SK-N-SH (cell line): ENCODE data around the gene HOXA10. TPM values are rescaled to one million over a fixed set of nuclear protein-coding genes. Genes with fewer than 3 reads are reported as not detected.

Source experiments
- CTCF ChIA-PET: fragments of 300-600, 350-600 bp; formaldehyde crosslinking; extraction: SDS; loops from one replicate; lab custom pipeline; 2021; lab: Yijun Ruan, JAX
- POLR2A ChIA-PET: fragments of 350-600 bp; sonication (Branson Sonifier 250); formaldehyde crosslinking; extraction: SDS; loops from one replicate; lab custom pipeline; 2020; ENCODE audit warnings: antibody characterized with exemption, inconsistent platforms; lab: Yijun Ruan, JAX
- DNase-seq: peaks from one replicate; pipeline ENCODE4 v3.0.0; 2012
- H2AFZ ChIP-seq: fragments of 200-600 bp; sonication (generic); 2 replicates; pipeline ENCODE4 v1.8.1; 2016; ENCODE audit warnings: antibody characterized with exemption, mild to moderate bottlenecking, low read depth
- H3F3A ChIP-seq: fragments of 200-600 bp; sonication (generic); replicated peaks from 2 replicates; pipeline ENCODE3; 2016; ENCODE audit warnings: antibody characterized with exemption, mild to moderate bottlenecking; ENCODE audit not compliant: insufficient read depth
- H3K27ac ChIP-seq, 2 experiments: fragments of 200-500 bp in 1 of 2; fragments of 200-600 bp in 1 of 2; sonication (Bioruptor generic) in 1 of 2; sonication (generic), shearing (Covaris generic) in 1 of 2; 2 replicates each; pipeline versions ENCODE4 v1.5.1 to v1.6.1; 2014 to 2016; ENCODE audit warnings: low read depth in 2 of 2, inconsistent platforms in 1 of 2, low read length in 1 of 2, mild to moderate bottlenecking in 1 of 2, mixed read lengths in 1 of 2
- H3K27me3 ChIP-seq: fragments of 200-600 bp; sonication (generic), shearing (Covaris generic); 2 replicates; pipeline ENCODE4 v1.6.1; 2016; ENCODE audit warnings: mixed run types; ENCODE audit not compliant: insufficient read depth
- H3K36me3 ChIP-seq, 2 experiments: fragments of 200-500 bp in 1 of 2; fragments of 200-600 bp in 1 of 2; sonication (Bioruptor generic) in 1 of 2; sonication (generic) in 1 of 2; replicated peaks in 1 of 2; 2 replicates each; pipeline versions ENCODE3 to v1.5.1; 2014 to 2016; ENCODE audit warnings: low read length in 1 of 2, mild to moderate bottlenecking in 1 of 2; ENCODE audit not compliant: insufficient read depth in 2 of 2, control insufficient read depth in 1 of 2
- H3K4me1 ChIP-seq, 2 experiments: fragments of 200-500 bp in 1 of 2; fragments of 200-600 bp in 1 of 2; sonication (Bioruptor generic) in 1 of 2; sonication (generic), shearing (Covaris generic) in 1 of 2; 2 replicates each; pipeline versions ENCODE4 v1.5.1 to v1.6.1; 2014 to 2016; ENCODE audit warnings: low read depth in 1 of 2, low read length in 1 of 2, mixed run types in 1 of 2; ENCODE audit not compliant: insufficient read depth in 2 of 2, control insufficient read depth in 1 of 2
- H3K4me2 ChIP-seq: fragments of 200-600 bp; sonication (generic), shearing (Covaris generic); 2 replicates; pipeline ENCODE4 v1.6.1; 2017; ENCODE audit warnings: mixed run types
- H3K4me3 ChIP-seq, 2 experiments: fragments of 200-500 bp in 1 of 2; fragments of 200-600 bp in 1 of 2; sonication (Bioruptor generic) in 1 of 2; sonication (generic), shearing (Covaris generic) in 1 of 2; 2 replicates each; pipeline versions ENCODE4 v1.5.1 to v1.8.1; 2014 to 2016; ENCODE audit warnings: low read depth in 2 of 2, inconsistent platforms in 1 of 2, low read length in 1 of 2, mild to moderate bottlenecking in 1 of 2, mixed read lengths in 1 of 2, moderate library complexity in 1 of 2
- H3K79me2 ChIP-seq: fragments of 200-600 bp; sonication (generic); 2 replicates; pipeline ENCODE4 v1.8.1; 2017; ENCODE audit warnings: mild to moderate bottlenecking; ENCODE audit not compliant: insufficient read depth
- H3K9ac ChIP-seq: fragments of 200-600 bp; sonication (generic); 2 replicates; pipeline ENCODE4 v1.6.1; 2017; ENCODE audit warnings: mixed run types
- H3K9me2 ChIP-seq: fragments of 200-600 bp; sonication (generic); 2 replicates; pipeline ENCODE4 v1.6.1; 2017; ENCODE audit warnings: mixed run types
- H3K9me3 ChIP-seq: fragments of 200-600 bp; sonication (generic); 2 replicates; pipeline ENCODE4 v1.6.1; 2017; ENCODE audit warnings: mixed run types, mild to moderate bottlenecking, moderate library complexity
- H4K20me1 ChIP-seq: fragments of 200-600 bp; sonication (generic); 2 replicates; pipeline ENCODE4 v1.6.1; 2017; ENCODE audit warnings: mild to moderate bottlenecking, mixed run types; ENCODE audit not compliant: insufficient read depth
- ELF1 ChIP-seq: IDR thresholded peaks from 2 replicates; pipeline ENCODE4 v1.4.0; 2012
- GABPA ChIP-seq: IDR thresholded peaks from 2 replicates; pipeline ENCODE4 v1.4.0; 2012; ENCODE audit warnings: low read depth, mild to moderate bottlenecking
- MXI1 ChIP-seq: IDR thresholded peaks from 2 replicates; pipeline ENCODE4 v1.6.1; 2012; ENCODE audit warnings: mild to moderate bottlenecking, low read depth, low read length, improper control_type of control experiment
- NFIC ChIP-seq: IDR thresholded peaks from 2 replicates; pipeline ENCODE4 v1.4.0; 2012; ENCODE audit warnings: borderline replicate concordance
- NRF1 ChIP-seq: IDR thresholded peaks from 2 replicates; pipeline ENCODE4 v1.6.1; 2012; ENCODE audit warnings: low read depth, mild to moderate bottlenecking, low read length
- RAD21 ChIP-seq: IDR thresholded peaks from 2 replicates; pipeline ENCODE4 v1.6.1; 2012; ENCODE audit warnings: mild to moderate bottlenecking, low read length
- RFX5 ChIP-seq: IDR thresholded peaks from 2 replicates; pipeline ENCODE4 v1.6.1; 2012; ENCODE audit warnings: mild to moderate bottlenecking, improper control_type of control experiment, low read length
- USF2 ChIP-seq: fragments of 150-350 bp; IDR thresholded peaks from 2 replicates; pipeline ENCODE4 v1.6.1; 2017; ENCODE audit warnings: antibody characterized with exemption, low read length, low read depth, borderline replicate concordance
- ZBTB33 ChIP-seq: IDR thresholded peaks from 2 replicates; pipeline ENCODE4 v1.4.0; 2012; ENCODE audit warnings: low read depth, borderline replicate concordance
- WGBS: methylation state at CpG from one replicate; pipeline ENCODE4 v1.1.6; 2017; ENCODE audit warnings: low lambda C conversion rate; 5-methylcytosine and 5-hydroxymethylcytosine counted together
- polyA plus RNA-seq, 3 experiments: library from polyadenylated mRNA; depleted of rRNA; stranded (reverse); fragments of >200 nt; gene quantifications; 2 replicates each; pipeline ENCODE4 v1.2.3, GENCODE V29; 2012
- TF ChIP-seq, protein P1 (sequence below): IDR thresholded peaks from 2 replicates; pipeline ENCODE4 v1.6.1; 2012; ENCODE audit warnings: mild to moderate bottlenecking, low read depth, low read length, moderate library complexity

The HOXA10 gene
- polyA plus RNA-seq, 1 of the 3 experiments (the other 2 are of a cell fraction) = not detected

DNA sequence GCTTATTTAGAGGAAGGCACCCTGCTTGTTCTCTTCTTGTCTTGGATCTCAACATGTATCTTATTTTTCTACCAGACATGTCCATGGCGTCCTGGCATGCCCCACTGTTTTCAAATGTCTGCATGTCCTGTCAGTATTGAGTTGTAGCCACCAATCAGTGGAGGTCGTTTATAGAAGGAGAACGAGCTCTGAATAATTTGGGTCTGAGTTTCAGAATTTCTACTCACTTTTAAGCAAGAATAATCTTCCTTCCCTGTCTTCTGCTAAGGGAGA is 28.7 kb upstream of the HOXA10 start:
- H2AFZ ChIP-seq = no peak overlapping the region
- 12% methylated on average over 3 of the region's 3 CpGs for WGBS

GRCh38 chr7:27202018-27202861 is 28.1 kb upstream of the HOXA10 start:
- H3K4me2 ChIP-seq = no peak overlapping the region
- peaks cover 6% of the 10 kb centered on the region; the same call in 1 of the 2 replicates for H4K20me1 ChIP-seq
- H3K9ac ChIP-seq = no peak overlapping the region
- no peaks in the 10 kb centered on the region for H3F3A ChIP-seq
- H3K36me3 ChIP-seq = no peaks in the 10 kb centered on the region
- ChIA-PET CTCF (interaction anchor here (0.6 to 7.3 kb wide), 17 partner anchors 8 to 894 kb away, joined by 3 to 44 read pairs (median 4); no protein-coding TSS in a partner anchor), POLR2A (no interaction called here)
- WGBS = 18% methylated on average over 29 of the region's 30 CpGs
- no peak for DNase-seq
- H3K4me3 ChIP-seq = no peak overlapping the region
- H3K79me2 ChIP-seq = no peaks in the 10 kb centered on the region
- no peak for TF ChIP-seq ZBTB33
- TF ChIP-seq RFX5 = no peak
- no peak for TF ChIP-seq NFIC
- TF ChIP-seq NRF1 = no peak
- TF ChIP-seq USF2 = no peak
- no peak for TF ChIP-seq ELF1
- TF ChIP-seq MXI1 = no peak
- TF ChIP-seq GABPA = no peak
- TF ChIP-seq, all 33 proteins: peak for 0
- no peaks in the 10 kb centered on the region for H3K9me2 ChIP-seq
- peaks cover 93% of the 10 kb centered on the region for H3K27me3 ChIP-seq
- peaks cover 0 to 7% of the 10 kb centered on the region in 2 experiments; a peak in 1 of 4 replicates for H3K4me1 ChIP-seq
- H3K9me3 ChIP-seq = no peaks in the 10 kb centered on the region
- H3K27ac ChIP-seq = no peak overlapping the region
- no peak overlapping the region for H2AFZ ChIP-seq

More for the DNA sequence above, 28.7 kb upstream of the HOXA10 start:
- peaks cover 0 to 7% of the 10 kb centered on the region in 2 experiments; a peak in 1 of 4 replicates for H3K4me1 ChIP-seq
- no peaks in the 10 kb centered on the region for H3K9me2 ChIP-seq
- no peak overlapping the region for H3K4me3 ChIP-seq
- H3K4me2 ChIP-seq = no peak overlapping the region
- no peaks in the 10 kb centered on the region for H3K9me3 ChIP-seq
- POLR2A ChIA-PET = no interaction called here
- no peaks in the 10 kb centered on the region for H3K36me3 ChIP-seq
- peaks cover 93% of the 10 kb centered on the region for H3K27me3 ChIP-seq
- H3K9ac ChIP-seq = no peak overlapping the region
- no peak for DNase-seq
- no peaks in the 10 kb centered on the region for H3K79me2 ChIP-seq
- TF ChIP-seq, protein P1, sequence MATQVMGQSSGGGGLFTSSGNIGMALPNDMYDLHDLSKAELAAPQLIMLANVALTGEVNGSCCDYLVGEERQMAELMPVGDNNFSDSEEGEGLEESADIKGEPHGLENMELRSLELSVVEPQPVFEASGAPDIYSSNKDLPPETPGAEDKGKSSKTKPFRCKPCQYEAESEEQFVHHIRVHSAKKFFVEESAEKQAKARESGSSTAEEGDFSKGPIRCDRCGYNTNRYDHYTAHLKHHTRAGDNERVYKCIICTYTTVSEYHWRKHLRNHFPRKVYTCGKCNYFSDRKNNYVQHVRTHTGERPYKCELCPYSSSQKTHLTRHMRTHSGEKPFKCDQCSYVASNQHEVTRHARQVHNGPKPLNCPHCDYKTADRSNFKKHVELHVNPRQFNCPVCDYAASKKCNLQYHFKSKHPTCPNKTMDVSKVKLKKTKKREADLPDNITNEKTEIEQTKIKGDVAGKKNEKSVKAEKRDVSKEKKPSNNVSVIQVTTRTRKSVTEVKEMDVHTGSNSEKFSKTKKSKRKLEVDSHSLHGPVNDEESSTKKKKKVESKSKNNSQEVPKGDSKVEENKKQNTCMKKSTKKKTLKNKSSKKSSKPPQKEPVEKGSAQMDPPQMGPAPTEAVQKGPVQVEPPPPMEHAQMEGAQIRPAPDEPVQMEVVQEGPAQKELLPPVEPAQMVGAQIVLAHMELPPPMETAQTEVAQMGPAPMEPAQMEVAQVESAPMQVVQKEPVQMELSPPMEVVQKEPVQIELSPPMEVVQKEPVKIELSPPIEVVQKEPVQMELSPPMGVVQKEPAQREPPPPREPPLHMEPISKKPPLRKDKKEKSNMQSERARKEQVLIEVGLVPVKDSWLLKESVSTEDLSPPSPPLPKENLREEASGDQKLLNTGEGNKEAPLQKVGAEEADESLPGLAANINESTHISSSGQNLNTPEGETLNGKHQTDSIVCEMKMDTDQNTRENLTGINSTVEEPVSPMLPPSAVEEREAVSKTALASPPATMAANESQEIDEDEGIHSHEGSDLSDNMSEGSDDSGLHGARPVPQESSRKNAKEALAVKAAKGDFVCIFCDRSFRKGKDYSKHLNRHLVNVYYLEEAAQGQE = no peak
- no peak for TF ChIP-seq RAD21
- TF ChIP-seq, all 33 proteins: peak for 0
- H4K20me1 ChIP-seq = peaks cover 6% of the 10 kb centered on the region; the same call in 1 of the 2 replicates
- no peaks in the 10 kb centered on the region for H3F3A ChIP-seq
- H3K27ac ChIP-seq = no peak overlapping the region
- CTCF ChIA-PET = interaction anchor here (0.6 to 7.3 kb wide), 14 partner anchors 9 to 894 kb away, joined by 3 to 37 read pairs (median 4); no protein-coding TSS in a partner anchor
